A673 (cell line): Measurements from ENCODE around the gene H3-3A.

Experiments used
- EZH2 ChIP-seq: fragments of 200-600 bp; sonication (generic); IDR thresholded peaks from 2 replicates; pipeline ENCODE4 v1.6.1; 2017; ENCODE audit warnings: borderline replicate concordance, low read depth, mild to moderate bottlenecking, mixed read lengths, antibody characterized with exemption, low read length; ENCODE audit not compliant: poor library complexity, severe bottlenecking
- TF ChIP-seq, protein P1 (sequence below): fragments of 300-800, 200-600 bp; sonication (generic); conservative IDR thresholded peaks from 2 replicates; pipeline ENCODE4 v1.5.1; 2017; ENCODE audit warnings: low read depth, mild to moderate bottlenecking, antibody characterized with exemption, low read length, moderate library complexity, mixed read lengths

DNA sequence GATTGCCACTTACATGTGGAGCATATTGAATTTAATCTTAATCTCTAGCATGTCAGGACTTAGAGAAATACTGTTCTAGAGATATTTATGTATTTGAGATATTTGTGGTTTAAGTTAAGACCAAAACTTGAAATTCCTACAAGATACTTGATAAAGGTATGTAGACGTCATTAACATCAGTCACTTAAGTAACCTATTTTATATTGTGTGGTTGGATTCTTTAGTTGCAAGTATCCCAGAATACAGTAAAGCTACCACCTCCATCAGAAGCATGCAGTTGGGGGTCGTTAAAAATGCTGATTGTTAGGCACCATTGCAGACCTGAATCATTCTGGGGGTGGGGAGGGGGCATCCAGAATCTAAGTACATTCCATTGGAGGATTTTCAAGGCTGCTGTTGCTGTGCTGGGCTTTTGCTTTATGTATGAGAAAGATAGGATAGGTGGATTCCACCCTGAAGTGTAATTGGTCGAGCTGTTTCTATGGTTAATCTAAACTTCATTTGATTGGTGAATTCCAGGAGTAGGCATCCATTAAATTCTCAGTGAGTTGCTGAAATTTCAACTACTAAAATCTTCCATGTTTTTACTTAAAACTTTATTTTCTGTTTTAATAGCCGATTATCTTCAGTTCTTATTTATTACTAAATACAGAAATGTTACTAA is 4.0 kb downstream of the H3-3A start:
- TF ChIP-seq, protein P1, sequence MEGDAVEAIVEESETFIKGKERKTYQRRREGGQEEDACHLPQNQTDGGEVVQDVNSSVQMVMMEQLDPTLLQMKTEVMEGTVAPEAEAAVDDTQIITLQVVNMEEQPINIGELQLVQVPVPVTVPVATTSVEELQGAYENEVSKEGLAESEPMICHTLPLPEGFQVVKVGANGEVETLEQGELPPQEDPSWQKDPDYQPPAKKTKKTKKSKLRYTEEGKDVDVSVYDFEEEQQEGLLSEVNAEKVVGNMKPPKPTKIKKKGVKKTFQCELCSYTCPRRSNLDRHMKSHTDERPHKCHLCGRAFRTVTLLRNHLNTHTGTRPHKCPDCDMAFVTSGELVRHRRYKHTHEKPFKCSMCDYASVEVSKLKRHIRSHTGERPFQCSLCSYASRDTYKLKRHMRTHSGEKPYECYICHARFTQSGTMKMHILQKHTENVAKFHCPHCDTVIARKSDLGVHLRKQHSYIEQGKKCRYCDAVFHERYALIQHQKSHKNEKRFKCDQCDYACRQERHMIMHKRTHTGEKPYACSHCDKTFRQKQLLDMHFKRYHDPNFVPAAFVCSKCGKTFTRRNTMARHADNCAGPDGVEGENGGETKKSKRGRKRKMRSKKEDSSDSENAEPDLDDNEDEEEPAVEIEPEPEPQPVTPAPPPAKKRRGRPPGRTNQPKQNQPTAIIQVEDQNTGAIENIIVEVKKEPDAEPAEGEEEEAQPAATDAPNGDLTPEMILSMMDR: no peak
- TF ChIP-seq EZH2: no peak
